Suprapubic skin (tissue), 3 donors: ENCODE results near the gene PDE7B.

ENCODE experiments used
- POLR2A ChIP-seq, 2 donors: fragments of 450-650 bp; IDR thresholded peaks; one replicate each; pipeline ENCODE4 v1.6.1; 2017; ENCODE audit warnings: antibody characterized with exemption in 2 of 2, mild to moderate bottlenecking in 2 of 2, moderate library complexity in 2 of 2
- TF ChIP-seq, protein P1 (sequence below), 2 donors: fragments of 200-600 bp in 1 of 2; fragments of 450-650 bp in 1 of 2; sonication (generic) in 1 of 2; IDR thresholded peaks; one replicate each; pipeline ENCODE4 v1.5.1; 2016 to 2019; ENCODE audit warnings: antibody characterized with exemption in 2 of 2, mild to moderate bottlenecking in 1 of 2, moderate library complexity in 1 of 2

DNA sequence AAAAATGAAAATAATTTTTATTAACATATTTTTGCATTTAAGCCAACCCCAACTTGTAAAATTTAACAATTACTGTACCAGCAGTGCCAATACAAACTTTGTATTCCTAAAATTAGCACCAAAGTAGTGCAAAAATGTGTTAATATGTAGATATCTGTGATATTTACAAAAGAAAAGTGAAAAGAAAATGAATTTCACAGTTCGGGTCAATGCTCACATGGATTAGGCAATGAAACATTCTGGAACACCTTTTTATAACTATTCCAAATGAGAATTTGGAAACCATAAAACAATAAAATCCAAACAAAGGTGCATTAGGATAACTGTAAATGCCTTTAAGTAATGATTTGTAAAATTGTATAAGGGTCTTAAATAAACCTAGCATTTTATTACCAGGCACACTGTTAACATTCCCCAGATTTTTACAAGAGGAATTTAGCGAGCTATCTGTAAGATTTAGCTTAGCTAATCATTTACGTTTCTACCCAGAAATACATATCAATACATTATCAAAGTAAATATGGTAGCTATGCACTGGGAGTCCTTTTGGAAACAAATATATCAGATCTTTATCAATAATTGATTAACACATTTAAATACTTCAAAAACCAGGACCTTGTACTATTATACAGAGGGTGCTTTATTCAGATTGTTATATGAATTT is 286.4 kb downstream of the PDE7B start:
- no peak for TF ChIP-seq POLR2A (IDR thresholded peaks at IDR 0.05)
- TF ChIP-seq, protein P1, sequence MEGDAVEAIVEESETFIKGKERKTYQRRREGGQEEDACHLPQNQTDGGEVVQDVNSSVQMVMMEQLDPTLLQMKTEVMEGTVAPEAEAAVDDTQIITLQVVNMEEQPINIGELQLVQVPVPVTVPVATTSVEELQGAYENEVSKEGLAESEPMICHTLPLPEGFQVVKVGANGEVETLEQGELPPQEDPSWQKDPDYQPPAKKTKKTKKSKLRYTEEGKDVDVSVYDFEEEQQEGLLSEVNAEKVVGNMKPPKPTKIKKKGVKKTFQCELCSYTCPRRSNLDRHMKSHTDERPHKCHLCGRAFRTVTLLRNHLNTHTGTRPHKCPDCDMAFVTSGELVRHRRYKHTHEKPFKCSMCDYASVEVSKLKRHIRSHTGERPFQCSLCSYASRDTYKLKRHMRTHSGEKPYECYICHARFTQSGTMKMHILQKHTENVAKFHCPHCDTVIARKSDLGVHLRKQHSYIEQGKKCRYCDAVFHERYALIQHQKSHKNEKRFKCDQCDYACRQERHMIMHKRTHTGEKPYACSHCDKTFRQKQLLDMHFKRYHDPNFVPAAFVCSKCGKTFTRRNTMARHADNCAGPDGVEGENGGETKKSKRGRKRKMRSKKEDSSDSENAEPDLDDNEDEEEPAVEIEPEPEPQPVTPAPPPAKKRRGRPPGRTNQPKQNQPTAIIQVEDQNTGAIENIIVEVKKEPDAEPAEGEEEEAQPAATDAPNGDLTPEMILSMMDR (IDR thresholded peaks at IDR 0.05), result no peak
